Common myeloid progenitor, CD34-positive (primary cell): ENCODE results near the gene SMPD4.
"Not testable (repeated sequence)": the region's sequence is repeated elsewhere in the genome, so short reads cannot be mapped to it uniquely, and the experiment has no call there.

Experiments used
- CTCF ChIA-PET: fragments of 350-600 bp; sonication (Branson Sonifier 250); formaldehyde crosslinking; loops from one replicate; lab custom pipeline; 2021; ENCODE audit warnings: antibody characterized with exemption; lab: Charles Lee
- POLR2A ChIA-PET: fragments of 350-600 bp; sonication (Branson Sonifier 250); formaldehyde crosslinking; loops from one replicate; lab custom pipeline; 2021; ENCODE audit warnings: antibody characterized with exemption; lab: Charles Lee
- DNase-seq, 3 donors: peaks; one replicate each; pipeline versions ENCODE4 v3.0.0 to v3.0.0-alpha.2; 2013
- H3K27ac ChIP-seq, 2 experiments: 1 replicate in 1 of 2; 2 replicates in 1 of 2; pipeline ENCODE4 v1.7.0; 2013; ENCODE audit warnings: inconsistent platforms in 2 of 2, low read length in 2 of 2, mild to moderate bottlenecking in 2 of 2, low read depth in 1 of 2, moderate library complexity in 1 of 2; ENCODE audit not compliant: severe bottlenecking in 2 of 2, insufficient read depth in 1 of 2, poor library complexity in 1 of 2
- H3K27me3 ChIP-seq, 5 experiments: replicated peaks in 2 of 5; 1 replicate in 3 of 5; 2 replicates in 2 of 5; pipeline versions ENCODE4 v1.6.1 to v1.7.0; 2013; ENCODE audit warnings: low read length in 4 of 5, mild to moderate bottlenecking in 2 of 5, moderate library complexity in 2 of 5, inconsistent platforms in 1 of 5; ENCODE audit not compliant: insufficient read depth in 5 of 5, control insufficient read depth in 4 of 5
- H3K36me3 ChIP-seq, 4 experiments: 1 replicate in 2 of 4; 2 replicates in 2 of 4; pipeline versions ENCODE4 v1.6.1 to v1.7.0; 2013; ENCODE audit warnings: low read length in 3 of 4, control low read depth in 1 of 4, mild to moderate bottlenecking in 1 of 4; ENCODE audit not compliant: control insufficient read depth in 4 of 4, insufficient read depth in 4 of 4
- H3K4me1 ChIP-seq, 4 experiments: 1 replicate in 3 of 4; 2 replicates in 1 of 4; pipeline versions ENCODE4 v1.6.1 to v1.7.1; 2013; ENCODE audit warnings: low read length in 3 of 4, mild to moderate bottlenecking in 3 of 4, control low read depth in 1 of 4, inconsistent platforms in 1 of 4, moderate library complexity in 1 of 4; ENCODE audit not compliant: control insufficient read depth in 4 of 4, insufficient read depth in 4 of 4; ENCODE audit errors: control extremely low read depth in 1 of 4
- H3K4me3 ChIP-seq, 7 experiments: 1 replicate in 4 of 7; 2 replicates in 3 of 7; pipeline versions ENCODE4 v1.5.1 to v1.7.0; 2013; ENCODE audit warnings: mild to moderate bottlenecking in 7 of 7, low read length in 6 of 7, moderate library complexity in 6 of 7, inconsistent platforms in 2 of 7, low read depth in 2 of 7, control low read depth in 1 of 7; ENCODE audit not compliant: insufficient read depth in 4 of 7, control insufficient read depth in 1 of 7; ENCODE audit errors: extremely low read depth in 1 of 7
- H3K9me3 ChIP-seq, 5 experiments: 1 replicate in 4 of 5; 2 replicates in 1 of 5; pipeline versions ENCODE4 v1.6.1 to v1.7.1; 2013; ENCODE audit warnings: low read length in 4 of 5, mild to moderate bottlenecking in 2 of 5, inconsistent platforms in 1 of 5, low read depth in 1 of 5, moderate library complexity in 1 of 5; ENCODE audit not compliant: control insufficient read depth in 4 of 5, insufficient read depth in 2 of 5; ENCODE audit errors: control extremely low read depth in 1 of 5
- WGBS: methylation state at CpG from one replicate; pipeline ENCODE4 v1.1.5; 2013; ENCODE audit not compliant: insufficient coverage; 5-methylcytosine and 5-hydroxymethylcytosine counted together

Gene SMPD4

DNA sequence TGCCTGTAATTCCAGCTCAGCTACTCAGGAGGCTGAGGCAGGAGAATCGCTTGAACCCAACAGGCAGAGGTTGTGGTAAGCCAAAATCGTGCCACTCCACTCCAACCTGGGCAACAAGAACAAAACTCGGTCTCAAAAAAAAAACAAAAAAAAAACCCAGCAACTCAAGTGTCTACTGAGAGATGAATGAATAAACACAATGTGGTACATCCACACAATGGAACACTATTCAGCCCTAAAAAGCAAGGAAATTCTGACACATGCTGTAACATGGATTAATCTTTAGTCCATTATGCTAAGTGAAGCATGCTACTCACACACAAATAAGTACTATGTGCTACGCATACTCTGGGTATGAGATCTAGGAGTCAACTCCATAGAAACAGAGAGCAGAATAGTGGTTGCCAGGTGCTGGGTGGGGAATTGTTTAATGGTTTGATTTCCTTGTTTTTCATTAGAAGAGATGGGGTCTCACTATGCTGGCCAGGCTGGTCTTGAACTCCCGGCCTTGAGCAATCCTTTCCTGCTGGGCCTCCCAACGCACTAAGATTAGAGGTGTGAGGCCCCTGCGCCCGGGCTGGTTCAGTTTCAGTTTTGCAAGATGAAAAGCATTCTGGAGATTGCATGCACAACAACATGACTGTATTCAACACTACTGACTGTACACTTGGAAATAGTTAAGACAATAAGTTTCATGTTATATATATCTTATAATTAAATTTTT, 15.9 kb downstream of the SMPD4 start:
- no peak overlapping the region for H3K27ac ChIP-seq
- H3K4me3 ChIP-seq, result no peak overlapping the region
- ChIA-PET CTCF (no interaction called here), POLR2A (no interaction called here)
- no peaks in the 10 kb centered on the region for H3K4me1 ChIP-seq
- H3K9me3 ChIP-seq, result no peaks in the 10 kb centered on the region
- H3K36me3 ChIP-seq, result peaks cover 10 to 59% (median 43%) of the 10 kb centered on the region in 4 experiments
- no peak for DNase-seq
- no peaks in the 10 kb centered on the region for H3K27me3 ChIP-seq
- WGBS, result 100% methylated on average over 7 of the region's 8 CpGs

DNA sequence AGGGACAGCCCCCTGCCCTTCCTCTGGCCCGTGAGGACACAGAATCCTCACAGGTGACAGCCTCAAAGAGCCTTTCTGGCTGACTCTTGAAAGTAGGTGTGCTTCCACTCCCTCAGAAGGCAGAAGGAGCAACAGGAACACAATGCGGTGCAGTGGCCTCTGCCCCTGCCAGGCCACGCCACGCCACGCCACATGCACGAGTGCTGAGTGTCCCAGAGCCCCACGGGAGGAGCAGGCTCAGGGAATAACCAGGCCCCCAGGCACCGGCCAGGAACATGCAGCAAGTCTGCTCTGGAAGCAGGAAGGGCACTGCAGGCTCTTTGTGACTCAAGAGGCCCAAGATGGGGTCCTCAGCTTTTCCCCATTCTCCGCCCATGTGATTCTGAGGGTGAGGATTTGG, 18.4 kb downstream of the SMPD4 start:
- WGBS, result 97% methylated on average over 8 of the region's 9 CpGs
- H3K4me3 ChIP-seq, result no peak overlapping the region
- no peaks in the 10 kb centered on the region for H3K27me3 ChIP-seq
- ChIA-PET POLR2A (no interaction called here), CTCF (no interaction called here)
- no peak overlapping the region for H3K27ac ChIP-seq
- no peak for DNase-seq
- peaks cover 0 to 7% (median 6%) of the 10 kb centered on the region in 4 experiments for H3K4me1 ChIP-seq
- no peaks in the 10 kb centered on the region for H3K9me3 ChIP-seq
- H3K36me3 ChIP-seq, result peaks cover 11 to 60% (median 35%) of the 10 kb centered on the region in 4 experiments

DNA sequence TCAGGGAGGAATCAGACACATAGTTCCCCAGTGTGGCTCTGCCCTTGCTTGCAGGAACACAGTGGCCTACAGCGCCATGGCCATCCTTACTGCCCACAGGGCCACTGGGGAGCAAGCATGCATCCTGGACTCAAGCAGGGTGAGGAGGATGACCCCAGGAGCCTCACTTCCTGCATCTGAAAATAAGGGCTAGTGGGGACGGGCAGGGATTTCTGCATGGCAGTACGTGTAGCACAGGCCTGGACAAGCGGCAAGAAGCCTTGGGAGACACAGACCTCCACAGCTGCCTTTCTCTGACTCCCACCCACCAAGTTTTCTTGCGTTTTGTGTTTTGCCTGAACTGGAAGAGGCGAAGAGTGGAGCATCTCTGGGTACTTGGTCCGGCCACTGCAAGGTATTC, 18.9 kb downstream of the SMPD4 start:
- POLR2A ChIA-PET, H3K27ac ChIP-seq: not testable (repeated sequence)
- peaks cover 10 to 55% (median 31%) of the 10 kb centered on the region in 4 experiments for H3K36me3 ChIP-seq

DNA sequence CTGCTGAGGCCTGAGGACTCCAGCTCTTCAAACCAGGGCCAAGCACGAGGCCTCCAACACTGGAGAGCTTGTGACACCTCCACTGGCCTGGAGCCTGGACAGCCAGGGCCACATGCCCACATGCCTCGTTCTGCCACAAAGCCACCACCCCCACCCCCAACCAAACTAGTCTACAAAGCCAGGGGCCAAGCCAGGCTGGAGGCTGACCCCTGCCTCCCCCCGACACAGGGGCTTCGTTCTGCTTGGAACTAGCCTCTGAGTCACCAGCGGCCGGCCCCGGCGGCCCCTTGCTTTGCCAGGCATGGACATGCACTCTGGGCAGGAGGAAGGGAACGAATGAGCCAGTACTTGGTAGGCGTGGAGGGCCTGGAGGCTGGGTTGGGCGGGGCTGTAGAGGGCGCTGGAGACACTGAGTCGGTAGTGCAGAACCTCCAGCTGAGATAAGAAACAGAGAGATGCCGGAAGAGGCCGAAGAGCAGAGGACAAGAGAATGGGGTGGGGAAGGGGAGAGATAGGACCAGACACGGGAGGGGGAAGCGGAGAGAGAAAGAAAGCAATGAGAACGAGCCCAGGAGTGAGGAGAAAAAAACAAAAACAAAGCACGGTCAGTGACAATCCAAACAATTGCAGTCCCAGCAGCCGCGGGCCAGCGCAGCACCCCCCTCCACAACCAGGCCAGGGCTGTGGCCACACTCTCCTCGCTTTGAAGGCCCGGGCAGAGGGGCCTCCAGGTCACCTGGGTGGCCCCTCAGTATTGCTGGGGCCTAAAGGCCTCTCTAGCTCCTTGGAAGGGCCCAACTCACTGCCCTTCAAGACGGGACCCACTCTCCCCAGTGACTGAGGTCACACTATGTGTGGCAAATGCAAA, 20.3 kb downstream of the SMPD4 start:
- CTCF ChIA-PET, DNase-seq: not testable (repeated sequence)

More for the DNA sequence above, 18.9 kb downstream of the SMPD4 start:
- CTCF ChIA-PET, H3K27me3 ChIP-seq, H3K4me3 ChIP-seq, H3K4me1 ChIP-seq, DNase-seq, H3K9me3 ChIP-seq: not testable (repeated sequence)
- WGBS, result 100% methylated on average over 5 of the region's 7 CpGs

DNA sequence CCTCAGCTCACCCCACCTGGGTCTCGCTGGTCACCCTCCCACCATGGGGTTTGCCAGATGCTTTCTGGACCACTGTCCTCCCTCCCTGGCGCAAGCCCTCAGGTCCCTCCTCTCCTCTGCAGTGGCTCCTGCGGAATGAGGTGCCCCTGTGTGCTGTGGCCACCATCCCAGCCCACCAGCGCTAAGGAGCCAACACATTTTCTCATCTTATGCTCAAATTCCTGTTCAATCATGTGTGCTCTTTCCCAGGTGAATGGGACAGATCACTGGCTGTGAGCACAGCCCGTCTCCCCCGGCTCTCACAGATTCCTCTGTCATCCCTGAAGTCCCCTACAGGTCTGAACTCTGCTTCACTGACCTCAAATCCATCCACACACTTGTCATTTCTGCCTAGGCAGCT, 21.3 kb downstream of the SMPD4 start:
- 98% methylated on average over 6 of the region's 6 CpGs for WGBS
- H3K9me3 ChIP-seq, result no peaks in the 10 kb centered on the region

More for the DNA sequence above, 20.3 kb downstream of the SMPD4 start:
- POLR2A ChIA-PET, H3K27ac ChIP-seq, H3K4me1 ChIP-seq, H3K9me3 ChIP-seq, H3K4me3 ChIP-seq, H3K27me3 ChIP-seq: not testable (repeated sequence)
- peaks cover 10 to 41% (median 25%) of the 10 kb centered on the region in 4 experiments for H3K36me3 ChIP-seq
- 99% methylated on average over 19 of the region's 25 CpGs for WGBS

DNA sequence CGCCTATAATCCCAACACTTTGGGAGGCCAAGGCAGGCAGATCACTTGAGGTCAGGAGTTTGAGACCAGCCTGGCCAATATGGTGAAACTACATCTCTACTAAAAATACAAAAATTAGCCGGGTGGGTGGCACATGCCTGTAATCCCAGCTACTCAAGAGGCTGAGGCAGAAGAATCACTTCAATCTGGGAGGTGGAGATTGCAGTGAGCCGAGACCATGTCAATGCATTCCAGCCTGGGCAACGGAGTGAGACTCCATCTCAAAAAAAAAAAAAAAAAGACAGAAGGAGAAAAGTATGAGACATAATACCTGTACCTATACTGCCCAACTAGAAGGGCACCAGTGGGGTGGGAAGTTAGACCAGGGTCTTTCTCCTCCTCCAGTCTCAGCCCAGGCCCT, 22.0 kb downstream of the SMPD4 start:
- POLR2A ChIA-PET, H3K27me3 ChIP-seq, DNase-seq, H3K4me1 ChIP-seq, H3K4me3 ChIP-seq, H3K27ac ChIP-seq, H3K9me3 ChIP-seq: not testable (repeated sequence)
- peaks cover 3 to 38% (median 19%) of the 10 kb centered on the region in 4 experiments for H3K36me3 ChIP-seq
- CTCF ChIA-PET, result interaction anchor here (0.6 to 0.8 kb wide), 2 partner anchors 10 to 1507 kb away, joined by 3 to 4 read pairs; no protein-coding TSS in a partner anchor
- 83% methylated on average over 1 of the region's 4 CpGs for WGBS

More for the DNA sequence above, 21.3 kb downstream of the SMPD4 start:
- H3K36me3 ChIP-seq, result peaks cover 7 to 36% (median 19%) of the 10 kb centered on the region in 4 experiments
- peaks cover 0 to 9% (median 6%) of the 10 kb centered on the region in 4 experiments for H3K4me1 ChIP-seq
- H3K27me3 ChIP-seq, result no peaks in the 10 kb centered on the region
- no peak overlapping the region for H3K27ac ChIP-seq
- DNase-seq, result no peak
- CTCF ChIA-PET, result no interaction called here
- POLR2A ChIA-PET, result no interaction called here
- no peak overlapping the region for H3K4me3 ChIP-seq
